Endothelial cell (in vitro differentiated cells): ENCODE results near the gene UNC13C. TPM values are rescaled to one million over a fixed set of nuclear protein-coding genes. Genes with fewer than 3 reads are reported as not detected.

Source experiments
- DNase-seq: peaks from one replicate; pipeline ENCODE4 v3.0.0; 2021; ENCODE audit warnings: low spot score
- H3K27ac Mint-ChIP-seq: one replicate; pipeline ENCODE4 v1.8.0; 2021; ENCODE audit warnings: mixed read lengths, inconsistent platforms; ENCODE audit not compliant: unreplicated experiment
- H3K27me3 Mint-ChIP-seq: one replicate; pipeline ENCODE4 v1.8.0; 2021; ENCODE audit warnings: mild to moderate bottlenecking, moderate library complexity, mixed read lengths, inconsistent platforms; ENCODE audit not compliant: unreplicated experiment
- H3K36me3 Mint-ChIP-seq: one replicate; pipeline ENCODE4 v1.8.0; 2021; ENCODE audit warnings: mild to moderate bottlenecking, low read depth, mixed read lengths, inconsistent platforms; ENCODE audit not compliant: unreplicated experiment
- H3K4me1 Mint-ChIP-seq: one replicate; pipeline ENCODE4 v1.8.0; 2021; ENCODE audit warnings: mild to moderate bottlenecking, mixed read lengths, inconsistent platforms; ENCODE audit not compliant: unreplicated experiment
- H3K4me3 Mint-ChIP-seq: one replicate; pipeline ENCODE4 v1.8.0; 2021; ENCODE audit warnings: mild to moderate bottlenecking, mixed read lengths, inconsistent platforms; ENCODE audit not compliant: unreplicated experiment
- H3K9me3 Mint-ChIP-seq: one replicate; pipeline ENCODE4 v1.8.0; 2021; ENCODE audit warnings: mixed read lengths, inconsistent platforms; ENCODE audit not compliant: unreplicated experiment
- CTCF ChIP-seq: fragments of 200-600 bp; sonication (generic); IDR thresholded peaks from one replicate; pipeline ENCODE4 v1.5.0; 2021; ENCODE audit warnings: antibody characterized with exemption; ENCODE audit not compliant: unreplicated experiment
- total RNA-seq: library from RNA; stranded (reverse); fragmentation: NEBNext Ultra II Directional; extraction: Animal tissue kit (Norgen Biotek cat#: 25700); gene quantifications from one replicate; pipeline ENCODE4 v1.2.1, GENCODE V29; 2021; ENCODE audit not compliant: unreplicated experiment

Gene UNC13C
- total RNA-seq, 1 donor from 2014 or later = 0.08 TPM

- Mint-ChIP-seq H3K4me3 (no peak overlapping the region), H3K27me3 (no peaks in the 10 kb centered on the region), H3K27ac (no peak overlapping the region), H3K36me3 (no peaks in the 10 kb centered on the region), H3K9me3 (no peaks in the 10 kb centered on the region), H3K4me1 (peaks cover 11% of the 10 kb centered on the region)
- no peak for TF ChIP-seq CTCF
- DNase-seq = no peak
These were observed 543.0 kb downstream of the UNC13C start for GRCh38 chr15:54521206-54521605.

GRCh38 chr15:54528021-54528420, 549.8 kb downstream of the UNC13C start:
- Mint-ChIP-seq H3K9me3 (peaks cover 5% of the 10 kb centered on the region), H3K36me3 (no peaks in the 10 kb centered on the region), H3K27me3 (no peaks in the 10 kb centered on the region), H3K4me3 (no peak overlapping the region), H3K27ac (no peak overlapping the region), H3K4me1 (no peaks in the 10 kb centered on the region)
- TF ChIP-seq CTCF = no peak
- no peak for DNase-seq

- Mint-ChIP-seq H3K9me3 (peaks cover 12% of the 10 kb centered on the region), H3K27me3 (peaks cover 4% of the 10 kb centered on the region)
These were observed 562.5 kb downstream of the UNC13C start for GRCh38 chr15:54540721-54541120.

GRCh38 chr15:54547491-54547890, 569.2 kb downstream of the UNC13C start:
- Mint-ChIP-seq H3K36me3 (no peaks in the 10 kb centered on the region), H3K9me3 (peaks cover 11% of the 10 kb centered on the region), H3K4me3 (no peak overlapping the region), H3K4me1 (no peaks in the 10 kb centered on the region), H3K27ac (no peak overlapping the region), H3K27me3 (peaks cover 4% of the 10 kb centered on the region)
- no peak for DNase-seq
- TF ChIP-seq CTCF = no peak

More at GRCh38 chr15:54540721-54541120, 562.5 kb downstream of the UNC13C start:
- Mint-ChIP-seq H3K4me1 (no peaks in the 10 kb centered on the region), H3K36me3 (no peaks in the 10 kb centered on the region), H3K27ac (no peak overlapping the region), H3K4me3 (no peak overlapping the region)
- no peak for DNase-seq
- no peak for TF ChIP-seq CTCF

GRCh38 chr15:54550954-54551353, 572.7 kb downstream of the UNC13C start:
- TF ChIP-seq CTCF = no peak
- Mint-ChIP-seq H3K27ac (no peak overlapping the region), H3K4me1 (no peaks in the 10 kb centered on the region), H3K27me3 (no peaks in the 10 kb centered on the region), H3K9me3 (peaks cover 4% of the 10 kb centered on the region), H3K36me3 (no peaks in the 10 kb centered on the region), H3K4me3 (no peak overlapping the region)
- DNase-seq = no peak
